ENCODE results near the gene LRCH1.
"Not testable (repeated sequence)": the region's sequence is repeated elsewhere in the genome, so short reads cannot be mapped to it uniquely, and the experiment has no call there.

The LRCH1 gene

GRCh38 chr13:46753137-46753536 is 200.2 kb downstream of the LRCH1 start:
- no peak for DNase-seq (ENCODE audit: low spot score)

GRCh38 chr13:46753917-46754316 is 200.9 kb downstream of the LRCH1 start:
- no peak for DNase-seq (ENCODE audit: low spot score)

- DNase-seq (ENCODE audit: low spot score): no peak
Measured at GRCh38 chr13:46754812-46755211, 201.8 kb downstream of the LRCH1 start.

DNA sequence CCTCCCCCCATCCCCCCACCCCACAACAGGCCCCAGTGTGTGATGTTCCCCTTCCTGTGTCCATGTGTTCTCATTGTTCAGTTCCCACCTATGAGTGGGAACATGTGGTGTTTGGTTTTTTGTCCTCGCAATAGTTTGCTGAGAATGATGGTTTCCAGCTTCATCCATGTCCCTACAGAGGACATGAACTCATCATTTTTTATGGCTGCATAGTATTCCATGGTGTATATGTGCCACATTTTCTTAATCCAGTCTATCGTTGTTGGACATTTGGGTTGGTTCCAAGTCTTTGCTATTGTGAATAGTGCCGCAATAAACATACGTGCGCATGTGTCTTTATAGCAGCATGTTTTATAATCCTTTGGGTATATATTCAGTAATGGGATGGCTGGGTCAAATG is 202.5 kb downstream of the LRCH1 start:
- DNase-seq (ENCODE audit: low spot score): not testable (repeated sequence)

- no peak for DNase-seq (ENCODE audit: low spot score)
Measured at GRCh38 chr13:46756977-46757376, 204.0 kb downstream of the LRCH1 start.

DNA sequence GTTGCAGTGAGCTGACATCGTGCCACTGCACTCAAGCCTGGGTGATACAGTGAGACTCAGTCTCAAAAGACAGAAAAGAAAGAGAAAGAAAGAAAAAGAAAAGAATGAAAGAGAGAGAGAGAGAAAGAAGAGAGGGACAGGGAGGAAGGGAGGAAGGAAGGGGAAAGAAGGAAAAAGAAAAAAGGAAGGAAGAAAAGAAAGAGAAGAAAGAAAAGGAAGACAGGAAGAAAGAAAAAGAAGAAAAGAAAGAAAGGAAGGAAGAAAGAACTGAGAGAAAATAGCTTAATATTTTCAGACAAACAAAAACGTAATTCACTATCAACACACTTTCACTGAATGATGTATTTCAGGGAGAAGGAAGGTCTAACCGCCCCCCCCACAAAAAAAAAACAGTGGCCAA is 204.7 kb downstream of the LRCH1 start:
- no peak for DNase-seq (ENCODE audit: low spot score)

GRCh38 chr13:46759846-46760245 is 206.9 kb downstream of the LRCH1 start:
- DNase-seq (ENCODE audit: low spot score): no peak

GRCh38 chr13:46761174-46761573 is 208.2 kb downstream of the LRCH1 start:
- no peak for DNase-seq (ENCODE audit: low spot score)

DNA sequence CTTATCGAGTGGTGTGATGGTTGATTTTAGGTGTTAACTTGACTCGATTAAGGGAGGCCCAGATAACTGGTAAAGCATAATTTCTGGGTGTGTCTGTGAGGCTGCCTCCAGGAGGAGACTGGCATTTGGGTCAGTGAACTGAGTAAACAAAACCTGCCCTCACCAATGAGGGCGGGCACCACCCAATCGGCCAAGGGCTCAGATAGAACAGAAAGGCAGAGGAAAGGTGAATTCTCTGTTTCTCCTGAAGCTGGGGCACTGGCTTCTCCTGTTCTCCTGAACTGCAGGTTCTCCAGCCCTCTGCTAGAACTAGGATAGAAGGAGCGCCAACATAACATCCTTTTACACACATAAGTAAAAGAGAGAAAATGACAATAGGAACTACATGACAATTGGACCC is 208.9 kb downstream of the LRCH1 start:
- DNase-seq (ENCODE audit: low spot score): no peak

GRCh38 chr13:46769925-46770324 is 217.0 kb downstream of the LRCH1 start:
- not testable (repeated sequence) for DNase-seq (ENCODE audit: low spot score)

DNA sequence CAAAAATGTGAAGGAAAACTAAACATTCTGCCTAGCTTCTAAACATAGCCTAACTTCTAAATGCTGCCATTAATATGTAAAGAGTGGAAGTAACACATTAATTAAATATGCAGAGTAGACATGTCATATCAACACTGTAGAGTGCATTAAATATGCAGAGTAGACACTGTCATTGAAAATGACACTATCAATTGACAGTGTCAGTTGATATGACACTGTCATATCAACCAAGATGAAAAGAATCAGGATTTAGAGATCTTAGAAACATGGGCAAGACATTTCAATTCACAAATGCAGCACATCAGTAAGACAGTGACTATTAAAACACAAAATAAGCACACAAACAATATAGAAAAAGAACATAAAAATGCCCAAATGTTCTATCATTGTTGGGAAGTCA is 218.7 kb downstream of the LRCH1 start:
- no peak for DNase-seq (ENCODE audit: low spot score)

DNA sequence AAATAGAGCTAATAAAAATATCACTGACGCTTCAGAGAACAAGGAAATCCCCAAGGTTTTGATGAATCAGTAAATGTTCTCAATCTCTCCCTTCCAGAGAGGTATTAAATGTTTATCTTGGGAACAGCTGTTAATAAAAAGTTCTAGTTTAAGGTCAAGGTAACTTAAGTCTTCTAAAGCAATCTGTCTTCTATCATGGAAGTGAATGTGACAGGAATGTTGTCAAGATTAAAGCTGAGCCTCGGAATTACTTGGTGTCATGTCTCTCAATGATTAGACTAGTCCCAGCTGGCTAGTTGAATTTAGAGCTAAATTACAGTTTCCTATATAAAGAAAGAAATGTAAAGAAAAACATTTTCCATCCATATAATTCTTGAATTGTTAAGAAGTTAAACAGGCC is 220.6 kb downstream of the LRCH1 start:
- no peak for DNase-seq (ENCODE audit: low spot score)

GRCh38 chr13:46775385-46776107 is 222.6 kb downstream of the LRCH1 start:
- DNase-seq (ENCODE audit: low spot score): no peak

- no peak for DNase-seq (ENCODE audit: low spot score)
Measured at GRCh38 chr13:46778095-46778494, 225.1 kb downstream of the LRCH1 start.

GRCh38 chr13:46778890-46779289 is 225.9 kb downstream of the LRCH1 start:
- DNase-seq (ENCODE audit: low spot score): no peak

GRCh38 chr13:46782066-46782465 is 229.1 kb downstream of the LRCH1 start:
- DNase-seq (ENCODE audit: low spot score): no peak

GRCh38 chr13:46782691-46783090 is 229.7 kb downstream of the LRCH1 start:
- DNase-seq (ENCODE audit: low spot score): no peak

- no peak for DNase-seq (ENCODE audit: low spot score)
Measured at GRCh38 chr13:46783504-46783903, 230.5 kb downstream of the LRCH1 start.

DNA sequence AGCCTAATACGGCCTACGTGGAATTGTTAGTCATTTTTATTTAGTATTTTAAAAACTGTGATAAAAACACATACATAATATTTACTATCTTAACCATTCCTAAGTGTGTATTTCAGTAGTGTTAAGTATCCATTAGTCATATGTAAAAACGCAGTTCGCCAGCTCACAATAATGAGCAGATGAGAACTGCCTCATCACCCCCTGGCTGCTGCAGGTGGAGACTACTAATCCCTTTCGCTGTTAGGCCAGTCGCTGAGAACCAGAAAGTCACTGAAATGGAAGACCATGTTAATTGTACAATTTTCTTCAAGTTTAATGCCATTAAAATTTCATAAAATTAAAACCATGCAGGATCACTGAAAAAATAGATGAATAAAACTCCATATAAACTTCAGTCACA is 242.4 kb downstream of the LRCH1 start:
- DNase-seq (ENCODE audit: low spot score): no peak

GRCh38 chr13:46796129-46796514 is 243.2 kb downstream of the LRCH1 start:
- no peak for DNase-seq (ENCODE audit: low spot score)

GRCh38 chr13:46796515-46797474 is 243.8 kb downstream of the LRCH1 start, which contains the start of gene ESD:
Gene ESD (minus strand): TSS chr13:46797161. CDS start chr13:46791413, 5,748 bp downstream.
- DNase-seq (ENCODE audit: low spot score): peak; percentile 92

- no peak for DNase-seq (ENCODE audit: low spot score)
Measured at GRCh38 chr13:46797501-46798237, 244.7 kb downstream of the LRCH1 start.
